Dedifferentiated amniotic fluid mesenchymal stem cell (primary cell): ENCODE results near the gene KCNQ1.

Experiments
- DNase-seq: peaks from one replicate; pipeline ENCODE4 v3.0.0-alpha.2; 2016; ENCODE audit errors: extremely low spot score

Gene KCNQ1

DNA sequence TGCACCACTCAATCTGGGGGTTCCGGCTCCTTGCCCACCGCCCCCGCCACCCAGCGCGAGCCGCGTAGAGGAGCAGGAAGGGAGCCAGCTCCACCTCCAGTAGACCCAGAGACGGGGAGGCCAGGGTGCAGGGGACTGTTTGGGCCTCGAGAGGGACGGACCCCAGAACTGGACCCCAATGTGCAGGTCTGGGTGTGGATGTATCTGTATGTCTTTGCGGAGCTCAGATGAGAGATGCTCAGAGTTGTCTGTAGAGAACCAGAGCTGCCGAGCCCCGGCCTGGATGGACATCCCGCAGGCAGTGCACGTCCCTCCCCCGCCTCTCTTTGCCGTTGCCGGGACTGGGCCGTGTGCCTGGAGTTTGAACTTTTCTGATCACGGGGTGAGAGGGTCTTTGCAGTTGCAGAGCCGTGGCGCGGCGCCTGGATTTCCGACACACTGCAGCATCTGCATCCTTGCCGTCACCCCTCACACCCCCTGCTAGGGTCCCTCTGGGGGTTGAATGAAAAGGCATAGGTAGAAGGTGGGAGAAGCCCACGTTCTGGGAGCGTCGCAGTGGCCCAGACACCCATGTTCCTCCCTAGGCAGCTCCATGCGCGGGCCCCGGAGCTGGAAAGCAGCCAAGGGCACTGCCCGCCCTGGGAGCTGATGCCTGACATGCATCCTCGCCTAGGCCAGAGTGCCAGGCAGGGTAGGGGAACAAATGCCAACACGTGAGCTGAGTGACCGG lies 105.2 kb downstream of the KCNQ1 start:
- no peak for DNase-seq

DNA sequence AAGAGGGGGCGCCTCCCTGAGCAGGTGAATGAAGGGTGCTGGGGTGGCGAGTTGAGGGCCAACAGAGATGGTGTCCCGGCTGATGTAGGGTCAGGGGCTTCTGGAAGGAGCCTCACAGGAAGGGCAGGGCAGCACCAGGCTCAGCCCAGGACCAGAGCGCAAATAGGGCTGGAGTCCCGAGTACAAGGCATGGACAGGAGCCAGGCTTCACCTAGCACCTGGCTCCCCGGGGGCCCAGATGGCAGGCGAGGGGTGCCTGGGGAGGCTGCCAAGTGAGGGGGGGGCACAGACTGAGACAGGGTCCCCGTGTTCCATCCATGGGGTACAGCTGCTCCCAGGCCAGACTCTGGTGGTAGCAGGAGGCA lies 105.8 kb downstream of the KCNQ1 start:
- DNase-seq, result no peak

DNA sequence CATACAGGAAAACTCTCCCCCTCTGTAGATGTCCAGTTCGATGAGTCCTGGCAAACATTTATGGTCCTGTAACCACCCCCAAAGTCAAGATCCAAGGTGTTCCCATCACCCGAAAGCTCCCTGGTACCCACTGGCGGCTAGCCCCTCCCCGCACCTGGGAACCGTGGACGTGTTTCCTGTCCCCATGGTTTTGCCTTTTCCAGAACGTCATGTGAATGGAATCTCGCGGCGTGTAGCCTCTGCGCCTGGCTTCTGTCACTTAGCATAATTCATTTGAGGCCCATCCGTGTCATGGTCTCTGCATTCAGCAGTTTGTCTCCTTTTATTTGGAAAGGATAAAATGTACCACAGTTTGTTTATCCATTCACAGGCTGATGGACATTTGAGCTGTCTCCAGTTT lies 106.3 kb downstream of the KCNQ1 start:
- no peak for DNase-seq

DNA sequence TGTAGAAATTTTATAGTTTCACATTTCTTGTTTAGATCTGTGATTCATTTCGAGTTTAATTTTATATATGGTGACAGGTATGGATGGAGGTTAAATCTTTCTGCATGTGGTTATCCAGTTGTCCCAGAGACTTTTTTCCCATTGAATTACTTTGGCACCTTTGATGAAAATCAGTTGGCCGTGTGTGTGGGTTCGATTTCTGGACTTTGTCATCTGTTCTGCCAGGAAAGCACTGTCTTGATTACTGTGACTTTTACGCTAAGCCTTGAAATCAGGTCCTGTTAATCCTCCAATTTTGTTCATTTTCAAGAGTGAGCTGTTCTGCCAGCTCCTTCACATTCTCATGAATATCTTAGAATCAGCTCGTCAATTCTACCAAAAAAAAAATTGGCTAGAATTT lies 107.4 kb downstream of the KCNQ1 start:
- no peak for DNase-seq

DNA sequence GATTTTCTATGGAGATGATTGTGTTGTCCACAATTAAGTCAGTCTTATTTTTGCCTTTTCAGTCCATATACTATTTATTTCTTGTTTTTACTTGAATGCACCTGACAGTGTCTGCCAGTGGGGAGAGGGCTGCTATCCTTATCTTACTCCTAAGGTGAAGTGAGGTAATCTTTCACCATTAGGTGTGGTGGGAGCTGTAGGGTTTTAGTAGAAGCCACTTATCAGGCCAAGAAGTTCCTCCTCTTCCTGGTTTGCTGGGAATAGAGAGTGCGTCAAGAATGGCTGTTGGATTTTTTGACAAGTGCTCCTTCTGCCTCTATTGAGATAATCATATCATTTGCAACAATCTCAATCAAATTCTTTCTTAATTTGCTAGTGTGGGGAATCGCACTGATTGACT lies 108.4 kb downstream of the KCNQ1 start:
- no peak for DNase-seq

DNA sequence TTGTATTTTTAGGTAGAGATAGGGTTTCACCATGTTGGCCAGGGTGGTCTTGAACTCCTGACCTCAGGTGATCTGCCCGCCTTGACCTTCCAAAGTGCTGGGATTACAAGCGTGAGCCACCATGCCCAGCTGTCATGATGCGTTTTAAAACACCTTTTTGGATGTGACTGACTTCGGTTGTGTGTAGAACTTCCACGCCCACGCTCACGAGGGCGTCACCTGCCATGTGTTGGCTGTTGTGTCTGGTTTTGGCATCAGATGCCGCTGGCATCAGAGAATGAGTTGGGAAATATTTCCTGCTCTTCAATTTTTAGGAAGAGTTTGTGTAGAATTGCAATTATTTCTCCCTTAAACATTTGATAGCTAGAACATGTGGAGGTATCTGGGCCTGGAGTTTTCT lies 109.1 kb downstream of the KCNQ1 start:
- no peak for DNase-seq

DNA sequence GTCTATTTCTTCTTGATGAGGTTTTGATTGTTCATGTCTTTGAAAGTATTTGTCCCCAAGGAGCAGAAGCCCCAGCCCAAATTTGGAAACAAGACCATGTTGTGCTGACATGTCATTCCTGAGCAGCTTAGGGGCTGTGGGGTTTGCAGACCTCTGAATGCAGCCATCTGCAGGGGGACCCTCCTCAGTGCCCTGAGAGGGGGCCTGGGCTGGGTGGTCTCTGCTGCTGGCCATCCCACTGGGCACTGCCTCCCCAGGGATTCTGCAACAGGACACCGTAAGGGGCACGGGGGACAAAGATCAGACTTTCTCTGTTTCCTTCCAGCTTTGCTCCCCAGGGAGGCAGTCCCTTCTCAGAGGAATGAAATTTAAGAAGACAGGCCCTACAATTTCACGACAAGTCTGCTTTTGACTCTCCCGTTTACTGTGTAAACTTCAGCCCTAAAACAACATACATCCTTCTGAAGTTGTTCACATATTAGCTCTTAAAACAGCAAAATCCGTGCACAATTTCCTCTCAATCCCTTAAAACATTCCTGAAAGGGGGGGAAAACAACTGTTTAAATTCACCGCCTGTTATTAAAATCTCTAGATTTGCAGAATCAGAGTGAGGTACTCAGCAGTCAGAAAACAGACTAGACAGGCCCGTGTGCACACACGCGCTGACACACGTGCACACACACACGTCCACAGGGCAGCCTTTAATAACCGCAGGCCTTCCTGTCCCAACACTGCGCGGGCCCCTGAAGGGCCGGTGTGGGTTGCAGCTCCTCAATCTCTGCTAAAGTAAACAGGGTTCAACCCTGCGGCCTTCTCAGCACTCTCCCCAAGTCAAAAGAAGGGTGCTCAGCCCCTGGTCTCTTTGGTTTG lies 109.8 kb downstream of the KCNQ1 start:
- no peak for DNase-seq

DNA sequence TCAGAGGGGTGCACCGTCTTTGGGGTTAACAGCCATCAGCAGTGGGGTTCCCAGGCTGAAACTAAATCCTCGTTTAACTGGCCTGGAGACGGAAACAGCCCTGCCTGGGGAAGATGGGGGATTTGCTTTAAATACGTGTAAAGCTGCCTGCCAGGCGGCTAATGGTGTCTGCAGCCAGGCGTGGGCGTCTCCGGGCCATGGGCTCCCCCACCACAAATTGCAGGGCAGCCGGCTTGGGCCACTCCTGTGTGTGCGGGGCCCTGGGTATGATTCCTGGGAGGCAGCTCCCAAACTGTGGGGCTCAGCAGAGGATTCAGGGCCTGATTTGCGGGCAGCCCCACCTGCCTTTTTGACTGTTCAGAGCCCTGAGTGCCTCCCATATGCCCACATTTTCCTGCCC lies 110.5 kb downstream of the KCNQ1 start:
- no peak for DNase-seq

DNA sequence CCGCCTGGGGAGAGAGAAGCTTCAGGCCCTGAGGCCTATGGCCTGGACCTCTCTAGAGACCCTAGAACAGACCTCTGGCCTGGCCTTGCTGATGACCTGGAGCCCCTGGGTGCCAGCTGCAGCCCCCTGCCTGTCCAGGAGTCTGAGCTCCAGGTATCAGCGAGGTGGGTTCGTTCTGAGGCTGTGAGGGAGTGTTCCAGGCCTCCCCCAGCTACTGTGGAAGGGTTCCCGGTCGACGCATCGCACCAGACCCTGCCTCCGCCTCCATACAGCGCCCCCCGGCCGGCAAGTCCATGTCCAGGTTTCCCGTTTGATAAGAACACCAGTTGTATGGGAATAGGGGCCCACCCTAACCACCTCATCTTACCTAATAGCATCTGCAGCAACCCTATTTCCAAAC lies 111.1 kb downstream of the KCNQ1 start:
- no peak for DNase-seq

DNA sequence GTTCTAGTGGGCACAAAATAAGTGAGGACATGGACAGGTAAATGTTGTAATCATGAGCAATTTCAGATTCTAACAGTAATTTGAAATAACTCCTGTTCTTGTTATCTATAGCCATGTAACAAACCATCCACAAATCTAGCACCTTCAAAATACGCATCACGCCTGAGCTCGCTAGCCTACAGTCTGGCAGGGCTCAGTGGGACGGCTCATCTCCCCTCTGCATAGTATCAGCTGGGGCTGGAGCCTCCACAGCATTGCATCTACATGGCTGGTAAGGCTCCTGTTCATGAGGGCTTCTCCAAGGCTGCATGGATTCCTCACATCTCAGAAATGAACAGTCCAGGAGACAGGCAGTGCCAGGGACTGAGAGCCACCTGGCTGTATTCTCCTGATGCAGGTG lies 112.6 kb downstream of the KCNQ1 start:
- DNase-seq, result no peak

DNA sequence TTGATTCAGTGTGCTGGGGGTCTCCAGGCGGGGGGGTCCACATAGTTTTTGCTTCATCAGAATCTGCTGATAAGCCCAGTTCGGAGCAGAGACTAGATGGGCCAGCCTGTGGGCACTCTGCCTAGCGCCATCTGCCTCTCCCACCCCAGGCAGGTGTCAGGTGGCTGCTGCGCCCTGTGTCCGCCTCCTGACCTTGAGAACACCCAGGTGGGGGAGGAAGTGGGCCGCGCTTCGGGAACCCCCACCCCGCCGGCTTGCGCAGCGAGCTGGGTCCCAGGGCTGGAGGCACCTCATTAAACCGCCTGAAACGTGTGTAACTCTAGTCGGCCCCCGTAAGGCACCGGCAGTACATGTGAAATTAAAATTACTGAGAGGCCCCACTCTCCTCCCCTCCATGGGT lies 113.6 kb downstream of the KCNQ1 start:
- no peak for DNase-seq

DNA sequence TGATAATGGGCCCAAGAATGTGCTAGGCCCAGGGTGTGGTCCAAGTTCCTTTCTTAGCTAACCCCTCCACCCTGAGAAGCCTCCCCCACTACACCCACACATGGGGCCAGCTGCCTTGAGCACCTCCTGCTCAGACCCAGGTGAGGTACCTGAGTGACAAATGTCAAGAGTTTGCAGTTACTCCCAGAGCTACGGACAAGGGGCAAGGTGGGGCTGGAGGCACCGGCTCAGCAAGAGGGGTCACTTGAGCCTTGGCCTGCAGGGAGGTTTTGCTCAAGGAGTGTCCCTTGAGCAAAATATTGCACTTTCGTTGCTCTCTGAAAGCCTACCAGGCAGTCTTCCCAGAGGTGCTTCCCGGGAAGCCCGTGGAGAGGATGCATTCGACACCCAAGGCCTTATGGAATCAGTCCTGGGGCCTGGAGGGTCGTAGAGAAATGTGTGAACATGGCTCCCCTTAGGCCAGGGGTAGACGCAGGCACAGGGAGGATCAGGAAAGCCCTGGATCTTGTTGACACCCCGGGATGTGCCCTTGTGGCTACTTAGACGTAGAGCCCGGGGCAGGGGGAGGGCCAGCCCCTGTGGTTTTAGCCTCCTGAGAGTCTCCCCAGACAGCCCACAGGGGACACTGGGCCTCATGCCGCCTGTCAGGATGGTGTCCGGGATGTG lies 114.2 kb downstream of the KCNQ1 start:
- DNase-seq, result no peak

DNA sequence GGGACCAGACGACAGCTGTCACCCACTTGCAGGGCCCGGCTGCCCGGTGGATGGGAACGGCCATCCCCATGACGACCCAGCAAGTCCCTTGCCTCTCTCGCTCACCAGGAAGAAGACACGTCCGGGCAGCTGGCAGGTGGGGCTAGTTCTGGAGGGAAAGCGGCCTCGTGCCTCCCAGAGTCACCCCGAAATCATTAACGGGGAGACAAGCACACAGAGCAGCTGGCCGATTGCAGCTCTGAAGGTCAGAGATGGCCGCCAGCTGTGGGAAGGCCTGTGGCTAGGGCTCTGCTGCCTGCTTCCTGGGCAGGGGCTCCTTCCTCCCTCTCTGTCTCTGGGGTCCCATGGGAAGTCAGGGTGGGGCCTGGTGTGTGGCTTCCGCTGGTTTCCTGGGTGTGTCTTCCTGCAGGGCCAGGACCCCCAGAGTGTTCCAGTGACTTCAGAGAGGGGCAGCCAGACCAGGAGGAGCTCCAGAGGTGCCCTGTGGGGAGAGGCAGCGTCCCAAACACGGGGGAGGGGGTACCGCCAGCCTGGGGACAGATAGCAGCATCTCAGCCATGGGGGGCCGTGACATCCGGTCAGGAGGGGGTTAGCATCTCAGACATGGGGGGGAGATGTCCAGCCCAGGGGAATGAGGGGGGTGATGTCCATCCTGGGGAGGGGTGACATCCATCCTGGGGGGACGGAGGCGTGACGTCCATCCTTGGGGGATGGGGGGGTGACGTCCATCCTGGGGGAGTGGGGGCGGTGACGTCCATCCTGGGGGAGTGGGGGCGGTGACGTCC lies 114.9 kb downstream of the KCNQ1 start:
- DNase-seq, result no peak

DNA sequence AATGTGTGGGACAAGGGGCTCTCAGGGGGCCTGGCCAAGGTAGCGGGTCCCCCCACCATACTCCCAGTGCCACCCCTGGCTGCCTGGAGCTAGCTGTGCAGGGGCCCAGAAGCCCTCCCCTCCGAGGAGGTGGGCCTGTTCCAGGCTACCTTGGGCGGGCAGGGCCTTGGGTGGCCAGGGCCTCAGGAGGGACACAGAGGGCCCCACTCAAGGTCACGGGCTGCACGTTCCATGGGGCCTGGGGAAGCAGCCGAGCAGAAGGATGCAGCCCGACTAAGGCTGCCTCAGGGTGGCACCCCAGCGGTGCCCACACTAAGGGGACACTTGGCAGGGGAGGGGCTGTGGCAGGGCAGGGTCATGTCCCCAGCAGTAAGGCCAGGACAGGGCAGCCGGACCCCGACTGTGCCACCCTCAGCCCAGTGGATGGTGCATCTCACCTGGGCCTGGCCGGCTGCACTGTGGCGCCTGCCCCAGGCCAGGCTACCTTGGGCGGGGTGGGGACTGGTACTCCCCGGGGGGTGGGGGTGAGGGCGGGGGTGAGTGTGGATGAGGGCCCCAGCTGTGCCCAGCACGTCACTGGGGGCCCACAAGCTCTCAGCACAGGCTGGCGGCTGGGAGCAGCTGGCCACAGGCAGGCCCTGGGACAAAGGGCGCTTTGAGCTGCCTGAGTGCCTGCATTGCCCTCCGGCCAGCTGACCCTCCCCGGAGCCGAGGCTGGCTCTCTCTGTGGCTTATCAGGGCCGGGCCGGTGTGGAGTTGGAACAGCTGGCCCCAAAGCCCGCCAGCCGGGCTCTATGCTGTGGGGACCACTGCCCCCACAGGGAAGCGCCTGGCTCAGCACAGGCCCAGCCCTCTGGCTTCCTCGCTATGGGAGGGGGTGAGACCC lies 117.1 kb downstream of the KCNQ1 start:
- no peak for DNase-seq

DNA sequence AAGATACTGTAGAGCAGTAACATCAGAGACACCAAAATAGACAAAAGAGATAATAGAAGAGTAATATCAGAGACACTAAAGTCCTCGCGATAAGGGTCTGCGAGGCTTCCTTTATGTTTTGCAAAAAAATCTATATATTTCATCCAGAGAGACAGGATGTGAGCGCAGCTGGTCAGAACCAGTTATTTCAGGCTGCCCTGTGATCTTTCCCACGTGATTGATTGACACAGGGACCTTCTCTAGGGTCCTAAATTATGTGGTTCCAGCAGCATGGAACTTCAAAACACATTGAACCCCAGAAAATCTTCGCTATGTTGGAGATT lies 118.0 kb downstream of the KCNQ1 start:
- DNase-seq, result no peak

DNA sequence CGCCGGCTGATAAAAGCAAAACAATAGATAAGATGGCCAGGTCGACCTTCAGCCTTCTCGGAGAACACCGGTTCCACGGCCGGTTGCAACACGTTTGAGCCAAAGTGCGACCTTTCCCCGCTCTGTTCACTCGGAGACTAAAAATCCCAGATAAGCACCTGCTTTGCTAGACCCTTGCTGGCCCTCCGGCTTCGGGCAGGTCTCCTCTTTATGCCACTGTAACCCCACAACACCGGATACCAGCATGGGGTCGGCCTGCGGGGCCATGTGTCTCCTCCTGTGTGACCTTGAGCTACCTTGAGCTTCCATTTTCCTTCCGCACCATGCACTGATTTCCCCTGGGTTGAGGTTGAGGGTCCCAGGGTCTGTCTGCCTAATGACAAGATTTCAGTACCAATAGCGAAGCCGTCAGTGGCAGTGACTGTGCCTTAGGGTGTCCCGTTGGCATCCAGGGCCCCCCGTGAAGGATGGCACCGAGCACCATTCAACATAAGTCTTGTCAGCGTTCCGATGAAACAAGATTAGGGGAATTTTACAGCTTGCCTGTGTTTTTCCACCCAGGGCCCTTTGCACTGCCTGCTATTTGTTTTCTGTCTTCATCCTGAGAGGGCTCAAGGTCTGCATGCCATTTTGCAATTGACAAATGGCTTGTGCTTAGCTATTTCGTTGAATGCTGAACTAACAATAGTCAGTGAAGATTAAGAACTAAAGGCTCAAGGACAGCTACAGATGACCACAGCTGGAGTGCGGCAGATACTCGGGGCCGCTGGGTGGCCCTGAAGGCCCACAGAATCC lies 118.6 kb downstream of the KCNQ1 start:
- DNase-seq, result no peak

DNA sequence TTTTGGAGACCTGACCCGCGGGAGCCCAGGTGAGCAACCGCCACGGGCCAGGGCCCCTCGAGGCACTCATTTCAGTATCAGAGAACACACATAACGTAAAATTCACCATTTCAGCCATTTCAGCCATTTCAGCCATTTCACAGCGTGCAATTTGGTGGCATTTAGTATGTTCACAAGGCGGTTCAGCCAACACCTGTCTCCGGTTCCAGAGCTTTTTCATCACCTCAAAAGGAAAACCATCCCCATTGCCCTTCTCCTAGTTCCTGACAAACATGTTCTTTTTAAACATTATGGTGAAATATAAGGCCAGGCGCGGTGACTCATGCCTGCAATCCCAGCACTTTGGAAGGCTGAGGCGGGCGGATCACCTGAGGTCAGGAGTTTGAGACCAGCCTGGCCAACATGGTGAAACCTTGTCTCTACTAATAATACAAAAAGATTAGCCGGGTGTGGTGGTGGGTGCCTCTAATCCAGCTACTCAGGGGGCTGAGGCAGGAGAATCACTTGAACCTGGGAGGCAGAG lies 119.3 kb downstream of the KCNQ1 start:
- DNase-seq, result no peak

DNA sequence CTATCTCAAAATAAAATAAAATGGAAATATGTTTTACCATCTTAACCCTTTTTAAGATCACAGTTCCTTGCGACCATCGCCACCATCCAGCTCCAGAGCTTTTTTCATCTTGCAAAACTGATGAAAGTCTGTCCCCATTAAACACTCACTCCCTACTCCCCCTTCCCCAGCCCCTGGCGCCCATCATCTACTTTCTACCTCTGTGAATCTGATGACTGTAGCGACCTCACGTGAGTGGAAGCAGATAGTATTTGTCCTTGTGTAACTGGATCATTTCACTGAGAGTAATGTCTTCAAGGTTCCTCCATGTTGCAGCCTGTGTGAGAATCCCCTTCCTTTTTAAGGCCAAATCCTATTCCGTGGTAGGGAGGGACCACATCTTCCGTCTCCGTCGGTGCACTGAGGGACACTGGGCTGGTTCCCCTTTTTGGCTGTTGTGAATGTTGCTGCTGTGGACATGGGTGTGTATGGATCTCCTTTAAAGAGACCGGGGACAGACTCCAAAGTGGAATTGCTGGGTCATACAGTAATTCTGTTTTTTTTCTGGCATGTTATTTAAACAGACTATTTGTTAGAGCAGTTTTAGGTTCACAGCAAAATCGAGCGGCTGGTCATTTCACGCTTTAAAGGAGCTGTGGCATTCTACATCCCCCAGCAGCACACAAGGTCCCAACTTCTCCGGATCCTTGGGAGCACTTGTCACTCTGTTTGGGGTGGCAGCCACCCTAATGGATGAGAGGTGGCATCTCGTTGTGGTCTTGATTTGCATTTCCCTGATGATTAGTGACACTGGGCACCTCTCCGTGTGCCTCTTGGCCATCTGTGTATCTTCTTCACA lies 120.0 kb downstream of the KCNQ1 start:
- DNase-seq, result no peak
